ENCODE data around the gene CEP57L1. TPM values are rescaled to one million over a fixed set of nuclear protein-coding genes. Genes with fewer than 3 reads are reported as not detected.

The CEP57L1 gene
- total and polyA plus RNA-seq, 2 donors (not counting 1 experiment from before 2014, with no cell fraction given): 18.6 to 36.0 TPM

- no peak for TF ChIP-seq CTCF (conservative IDR thresholded peaks at IDR 0.05 in 1 of 2, IDR thresholded peaks at IDR 0.05 in 1 of 2; ENCODE audit: low read depth in 1 of 2, low read length in 2 of 2)
- Histone ChIP-seq H3K27ac (ENCODE audit: insufficient read depth, low read length) (no peak overlapping the region), H3K9me3 (ENCODE audit: control insufficient read depth, insufficient read depth, low read depth, low read length) (no peaks in the 10 kb centered on the region), H3K9ac (ENCODE audit: insufficient read depth, low read length) (no peak overlapping the region), H4K20me1 (ENCODE audit: control insufficient read depth, extremely low read depth, insufficient read depth, low read length) (no peaks in the 10 kb centered on the region), H3K4me1 (ENCODE audit: control insufficient read depth, extremely low read depth, insufficient read depth, low read length) (no peaks in the 10 kb centered on the region), H3K79me2 (ENCODE audit: control insufficient read depth, insufficient read depth, low read length) (no peaks in the 10 kb centered on the region), H2AFZ (ENCODE audit: low read length) (no peak overlapping the region), H3K27me3 (ENCODE audit: control insufficient read depth, insufficient read depth, low read length) (no peaks in the 10 kb centered on the region), H3K4me2 (ENCODE audit: extremely low read depth, insufficient read depth, low read length) (no peak overlapping the region), H3K36me3 (ENCODE audit: control insufficient read depth, insufficient read depth, low read length) (no peaks in the 10 kb centered on the region), H3K4me3 (replicated peaks in 1 of 4; ENCODE audit: control extremely low read depth in 1 of 4, insufficient read depth in 1 of 4, low read depth in 3 of 4, low read length in 4 of 4) (no peak overlapping the region)
- no peak for DNase-seq (ENCODE audit: low read depth in 2 of 2)
Observed at GRCh38 chr6:109062216-109062615, 33.1 kb upstream of the CEP57L1 start.

GRCh38 chr6:109062767-109063352, 32.4 kb upstream of the CEP57L1 start:
- H4K20me1 ChIP-seq (ENCODE audit: control insufficient read depth, extremely low read depth, insufficient read depth, low read length): no peaks in the 10 kb centered on the region
- H3K9ac ChIP-seq (ENCODE audit: insufficient read depth, low read length): no peak overlapping the region
- TF ChIP-seq CTCF (conservative IDR thresholded peaks at IDR 0.05 in 1 of 2, IDR thresholded peaks at IDR 0.05 in 1 of 2; ENCODE audit: low read depth in 1 of 2, low read length in 2 of 2) (no peak), EZH2 (IDR thresholded peaks at IDR 0.05; ENCODE audit: low read length, missing control alignments) (no peak)
- no peaks in the 10 kb centered on the region for H3K36me3 ChIP-seq (ENCODE audit: control insufficient read depth, insufficient read depth, low read length)
- no peaks in the 10 kb centered on the region for H3K79me2 ChIP-seq (ENCODE audit: control insufficient read depth, insufficient read depth, low read length)
- no peaks in the 10 kb centered on the region for H3K4me1 ChIP-seq (ENCODE audit: control insufficient read depth, extremely low read depth, insufficient read depth, low read length)
- no peak for DNase-seq (ENCODE audit: low read depth in 2 of 2)
- H3K27ac ChIP-seq (ENCODE audit: insufficient read depth, low read length): no peak overlapping the region
- H3K9me3 ChIP-seq (ENCODE audit: control insufficient read depth, insufficient read depth, low read depth, low read length): no peaks in the 10 kb centered on the region
- no peak overlapping the region for H2AFZ ChIP-seq (ENCODE audit: low read length)
- H3K27me3 ChIP-seq (ENCODE audit: control insufficient read depth, insufficient read depth, low read length): no peaks in the 10 kb centered on the region
- no peak overlapping the region for H3K4me3 ChIP-seq (replicated peaks in 1 of 4; ENCODE audit: control extremely low read depth in 1 of 4, insufficient read depth in 1 of 4, low read depth in 3 of 4, low read length in 4 of 4)
- H3K4me2 ChIP-seq (ENCODE audit: extremely low read depth, insufficient read depth, low read length): no peak overlapping the region

- Histone ChIP-seq H3K9ac (ENCODE audit: insufficient read depth, low read length) (no peak overlapping the region), H3K27me3 (ENCODE audit: control insufficient read depth, insufficient read depth, low read length) (no peaks in the 10 kb centered on the region), H3K4me3 (replicated peaks in 1 of 4; ENCODE audit: control extremely low read depth in 1 of 4, insufficient read depth in 1 of 4, low read depth in 3 of 4, low read length in 4 of 4) (no peak overlapping the region), H2AFZ (ENCODE audit: low read length) (no peak overlapping the region), H3K36me3 (ENCODE audit: control insufficient read depth, insufficient read depth, low read length) (no peaks in the 10 kb centered on the region), H3K27ac (ENCODE audit: insufficient read depth, low read length) (no peak overlapping the region), H3K79me2 (ENCODE audit: control insufficient read depth, insufficient read depth, low read length) (no peaks in the 10 kb centered on the region), H3K4me1 (ENCODE audit: control insufficient read depth, extremely low read depth, insufficient read depth, low read length) (no peaks in the 10 kb centered on the region), H3K9me3 (ENCODE audit: control insufficient read depth, insufficient read depth, low read depth, low read length) (no peaks in the 10 kb centered on the region), H3K4me2 (ENCODE audit: extremely low read depth, insufficient read depth, low read length) (no peak overlapping the region), H4K20me1 (ENCODE audit: control insufficient read depth, extremely low read depth, insufficient read depth, low read length) (no peaks in the 10 kb centered on the region)
- TF ChIP-seq EZH2 (IDR thresholded peaks at IDR 0.05; ENCODE audit: low read length, missing control alignments) (no peak), CTCF (conservative IDR thresholded peaks at IDR 0.05 in 1 of 2, IDR thresholded peaks at IDR 0.05 in 1 of 2; ENCODE audit: low read depth in 1 of 2, low read length in 2 of 2) (no peak)
- no peak for DNase-seq (ENCODE audit: low read depth in 2 of 2)
Observed at GRCh38 chr6:109069746-109070145, 25.6 kb upstream of the CEP57L1 start.

Data from fibroblast of lung (primary cell).